H1 (cell line): ENCODE measurements around the gene TBC1D13. TPM values are rescaled to one million over a fixed set of nuclear protein-coding genes. Genes with fewer than 3 reads are reported as not detected.

Source experiments
- CTCF ChIA-PET: fragments of 300-600 bp; sonication (Branson Sonifier 250); formaldehyde crosslinking; loops from one replicate; lab custom pipeline; 2021; ENCODE audit not compliant: partially characterized antibody; lab: Charles Lee
- POLR2A ChIA-PET: fragments of 300-600 bp; sonication (Branson Sonifier 250); formaldehyde crosslinking; loops from one replicate; lab custom pipeline; 2021; ENCODE audit warnings: inconsistent platforms; ENCODE audit not compliant: partially characterized antibody; lab: Charles Lee
- DNase-seq, 2 experiments: peaks; one replicate each; pipeline versions ENCODE4 v3.0.0 to v3.0.0-alpha.2; 2010 to 2022; ENCODE audit warnings: low spot score in 2 of 2, low read depth in 1 of 2, mixed read lengths in 1 of 2
- FAIRE-seq: peaks from 2 replicates; lab custom pipeline; 2011; peaks lifted over from hg19 to GRCh38; lab: Jason Lieb, UNC
- H2AFZ ChIP-seq: 2 replicates; pipeline ENCODE4 v1.8.1; 2012; ENCODE audit warnings: low read length, inconsistent platforms
- H2AK5ac ChIP-seq: 2 replicates; pipeline ENCODE4 v1.6.1; 2013; ENCODE audit warnings: low read depth, low read length
- H2BK120ac ChIP-seq: replicated peaks from 2 replicates; pipeline ENCODE3; 2013; ENCODE audit warnings: low read depth, low read length, inconsistent platforms
- H2BK12ac ChIP-seq: 2 replicates; pipeline ENCODE4 v1.6.1; 2013; ENCODE audit warnings: low read depth, low read length
- H2BK15ac ChIP-seq: 2 replicates; pipeline ENCODE4 v1.6.1; 2013; ENCODE audit warnings: low read length
- H2BK20ac ChIP-seq: 2 replicates; pipeline ENCODE4 v1.6.1; 2013; ENCODE audit warnings: low read length
- H2BK5ac ChIP-seq: 2 replicates; pipeline ENCODE4 v1.6.1; 2013; ENCODE audit warnings: low read depth, low read length
- H3K14ac ChIP-seq: 2 replicates; pipeline ENCODE4 v1.6.1; 2013; ENCODE audit warnings: inconsistent platforms; ENCODE audit not compliant: insufficient read length
- H3K18ac ChIP-seq: 2 replicates; pipeline ENCODE4 v1.6.1; 2013; ENCODE audit warnings: low read length; ENCODE audit errors: extremely low read depth
- H3K23ac ChIP-seq: 2 replicates; pipeline ENCODE4 v1.6.1; 2013; ENCODE audit warnings: inconsistent platforms; ENCODE audit not compliant: insufficient read length
- H3K23me2 ChIP-seq: 2 replicates; pipeline ENCODE4 v1.6.1; 2013; ENCODE audit warnings: low read depth, low read length
- H3K27ac ChIP-seq: 2 replicates; pipeline ENCODE4 v1.6.1; 2011; ENCODE audit warnings: low read depth, low read length, inconsistent platforms
- H3K27me3 ChIP-seq, 4 experiments: replicated peaks in 1 of 4; 1 replicate in 1 of 4; 2 replicates in 3 of 4; pipeline versions ENCODE4 v1.6.1 to v1.8.1; 2011 to 2013; ENCODE audit warnings: low read length in 3 of 4, mild to moderate bottlenecking in 3 of 4, inconsistent platforms in 2 of 4, mixed read lengths in 2 of 4, moderate library complexity in 1 of 4; ENCODE audit not compliant: control insufficient read depth in 3 of 4, insufficient read depth in 3 of 4; ENCODE audit errors: extremely low read depth in 1 of 4
- H3K36me3 ChIP-seq, 4 experiments: 2 replicates each; pipeline versions ENCODE4 v1.6.1 to v1.8.1; 2011 to 2013; ENCODE audit warnings: mild to moderate bottlenecking in 4 of 4, low read length in 3 of 4, moderate library complexity in 2 of 4, control low read depth in 1 of 4, inconsistent platforms in 1 of 4; ENCODE audit not compliant: insufficient read depth in 4 of 4, control insufficient read depth in 2 of 4
- H3K4ac ChIP-seq: replicated peaks from 2 replicates; pipeline ENCODE3; 2013; ENCODE audit warnings: low read length, low read depth, mixed read lengths, inconsistent platforms; ENCODE audit not compliant: insufficient read length
- H3K4me1 ChIP-seq, 4 experiments: replicated peaks in 1 of 4; 1 replicate in 1 of 4; 2 replicates in 3 of 4; pipeline versions ENCODE4 v1.6.1 to v1.8.1; 2011 to 2013; ENCODE audit warnings: low read length in 3 of 4, inconsistent platforms in 2 of 4, mixed read lengths in 1 of 4; ENCODE audit not compliant: insufficient read depth in 4 of 4, control insufficient read depth in 3 of 4
- H3K4me2 ChIP-seq, 2 experiments: 2 replicates each; pipeline versions ENCODE4 v1.6.1 to v1.8.1; 2011 to 2013; ENCODE audit warnings: low read depth in 2 of 2, low read length in 2 of 2, control low read depth in 1 of 2, inconsistent platforms in 1 of 2, mild to moderate bottlenecking in 1 of 2; ENCODE audit not compliant: insufficient read depth in 1 of 2
- H3K4me3 ChIP-seq, 4 experiments: fragments of 200-600, 300-600 bp in 1 of 4; sonication (generic), shearing (Covaris generic), sonication (Bioruptor Twin) in 1 of 4; 2 replicates each; pipeline versions ENCODE4 v1.5.1 to v1.8.1; 2011 to 2016; ENCODE audit warnings: low read length in 4 of 4, low read depth in 3 of 4, control low read depth in 2 of 4, inconsistent platforms in 2 of 4, mild to moderate bottlenecking in 2 of 4, mixed read lengths in 1 of 4, moderate library complexity in 1 of 4; ENCODE audit not compliant: insufficient read depth in 2 of 4; ENCODE audit errors: extremely low read depth in 1 of 4
- H3K56ac ChIP-seq: replicated peaks from 2 replicates; pipeline ENCODE3; 2013; ENCODE audit warnings: low read depth, mild to moderate bottlenecking, mixed read lengths, low read length, inconsistent platforms; ENCODE audit not compliant: insufficient read length
- H3K79me1 ChIP-seq: 2 replicates; pipeline ENCODE4 v1.6.1; 2013; ENCODE audit warnings: low read depth, low read length, control low read depth
- H3K79me2 ChIP-seq, 2 experiments: 2 replicates each; pipeline versions ENCODE4 v1.6.1 to v1.8.1; 2012 to 2013; ENCODE audit warnings: low read length in 2 of 2, mild to moderate bottlenecking in 2 of 2, inconsistent platforms in 1 of 2; ENCODE audit not compliant: insufficient read depth in 2 of 2, control insufficient read depth in 1 of 2
- H3K9ac ChIP-seq, 4 experiments: replicated peaks in 1 of 4; 1 replicate in 1 of 4; 2 replicates in 3 of 4; pipeline versions ENCODE4 v1.6.1 to v1.8.1; 2011 to 2013; ENCODE audit warnings: low read depth in 3 of 4, low read length in 3 of 4, control low read depth in 2 of 4, mild to moderate bottlenecking in 2 of 4, moderate library complexity in 2 of 4, inconsistent platforms in 1 of 4; ENCODE audit errors: extremely low read depth in 1 of 4
- H3K9me3 ChIP-seq, 2 experiments: 2 replicates each; pipeline versions ENCODE4 v1.6.1 to v1.8.1; 2012 to 2013; ENCODE audit warnings: mild to moderate bottlenecking in 2 of 2, moderate library complexity in 2 of 2, control low read depth in 1 of 2, inconsistent platforms in 1 of 2, low read depth in 1 of 2, low read length in 1 of 2, mixed read lengths in 1 of 2; ENCODE audit not compliant: insufficient read depth in 2 of 2
- H4K20me1 ChIP-seq, 2 experiments: replicated peaks in 1 of 2; 2 replicates each; pipeline versions ENCODE3 to v1.8.1; 2011 to 2013; ENCODE audit warnings: inconsistent platforms in 2 of 2, low read length in 2 of 2, mild to moderate bottlenecking in 1 of 2; ENCODE audit not compliant: insufficient read depth in 2 of 2, control insufficient read depth in 1 of 2
- H4K5ac ChIP-seq: 2 replicates; pipeline ENCODE4 v1.6.1; 2013; ENCODE audit warnings: low read length, low read depth, mixed read lengths, inconsistent platforms; ENCODE audit not compliant: insufficient read length
- H4K8ac ChIP-seq: 2 replicates; pipeline ENCODE4 v1.8.0; 2013; ENCODE audit warnings: mild to moderate bottlenecking, moderate library complexity, low read length, inconsistent platforms; ENCODE audit not compliant: insufficient read depth; ENCODE audit errors: extremely low read depth
- H4K91ac ChIP-seq: replicated peaks from 2 replicates; pipeline ENCODE3; 2013; ENCODE audit warnings: low read length, mixed read lengths, inconsistent platforms; ENCODE audit not compliant: insufficient read length
- ATF2 ChIP-seq: IDR thresholded peaks from 2 replicates; pipeline ENCODE4 v1.6.1; 2012; ENCODE audit warnings: low read length, inconsistent platforms
- ATF3 ChIP-seq: IDR thresholded peaks from 2 replicates; pipeline ENCODE4 v1.6.1; 2011; ENCODE audit warnings: low read depth, mild to moderate bottlenecking, low read length; ENCODE audit not compliant: insufficient read depth
- BCL11A ChIP-seq, 2 experiments: IDR thresholded peaks; one replicate each; pipeline ENCODE4 v1.6.1; 2011; ENCODE audit warnings: low read depth in 2 of 2, low read length in 2 of 2, mild to moderate bottlenecking in 2 of 2
- CREB1 ChIP-seq: IDR thresholded peaks from 2 replicates; pipeline ENCODE4 v1.6.1; 2012; ENCODE audit warnings: inconsistent platforms
- HDAC2 ChIP-seq, 2 experiments: fragments of 300-600 bp in 1 of 2; sonication (generic) in 1 of 2; IDR thresholded peaks; 2 replicates each; pipeline ENCODE4 v1.6.1; 2011 to 2012; ENCODE audit warnings: low read depth in 2 of 2, low read length in 2 of 2, mild to moderate bottlenecking in 2 of 2, moderate library complexity in 2 of 2, borderline replicate concordance in 1 of 2, inconsistent platforms in 1 of 2
- RFX5 ChIP-seq: IDR thresholded peaks from 2 replicates; pipeline ENCODE4 v1.6.1; 2011; ENCODE audit warnings: low read depth, low read length, improper control_type of control experiment, borderline replicate concordance
- SIRT6 ChIP-seq: IDR thresholded peaks from one replicate; pipeline ENCODE4 v1.7.1; 2012; ENCODE audit warnings: low read length, inconsistent platforms
- SP2 ChIP-seq: IDR thresholded peaks from 2 replicates; pipeline ENCODE4 v1.6.1; 2012; ENCODE audit warnings: mild to moderate bottlenecking, low read length, inconsistent platforms
- SRF ChIP-seq: IDR thresholded peaks from 2 replicates; pipeline ENCODE4 v1.6.1; 2011; ENCODE audit warnings: mild to moderate bottlenecking, low read depth, low read length, moderate library complexity
- ZNF274 ChIP-seq: IDR thresholded peaks from 2 replicates; pipeline ENCODE4 v1.7.0; 2012; ENCODE audit warnings: low read length, borderline replicate concordance; ENCODE audit errors: extremely low read depth
- WGBS, 2 experiments: shearing (Covaris generic) in 1 of 2; methylation state at CpG; one replicate each; pipeline versions ENCODE4 v1.1.6 to v1.1.7; 2013 to 2015; ENCODE audit warnings: low lambda C conversion rate in 2 of 2, mixed read lengths in 2 of 2, inconsistent platforms in 1 of 2, low coverage in 1 of 2, missing lambda C conversion rate in 1 of 2; ENCODE audit not compliant: insufficient replicate concordance in 2 of 2, insufficient coverage in 1 of 2, insufficient read length in 1 of 2; ENCODE audit errors: extremely low coverage in 1 of 2, missing lambda C conversion rate in 1 of 2; 5-methylcytosine and 5-hydroxymethylcytosine counted together
- polyA plus RNA-seq, 7 experiments: library from polyadenylated mRNA; depleted of rRNA in 3 of 7; stranded (reverse) in 5 of 7; unstranded in 2 of 7; fragments of >200 nt in 5 of 7; fragments of 200-250 nt in 2 of 7; gene quantifications; 1 replicate in 5 of 7; 2 replicates in 1 of 7; 4 replicates in 1 of 7; pipeline versions ENCODE4 v1.2.1 to v1.2.3, GENCODE V29; 2011 to 2013; ENCODE audit warnings: missing spikeins in 2 of 7, mixed read lengths in 2 of 7
- total RNA-seq: library from RNA; stranded (reverse); fragmentation: NEBNext Ultra II Directional; extraction: Animal tissue kit (Norgen Biotek cat#: 25700); gene quantifications from 2 replicates; pipeline ENCODE4 v1.2.1, GENCODE V29; 2021
- TF ChIP-seq, protein P1 (sequence below): IDR thresholded peaks from 2 replicates; pipeline ENCODE4 v1.6.1; 2011; ENCODE audit warnings: low read length, improper control_type of control experiment

The TBC1D13 gene
- total and polyA plus RNA-seq, 2 of the 8 experiments (the other 6 are each of a cell fraction or from before 2014, with no cell fraction given): 21.3 to 24.7 TPM

DNA sequence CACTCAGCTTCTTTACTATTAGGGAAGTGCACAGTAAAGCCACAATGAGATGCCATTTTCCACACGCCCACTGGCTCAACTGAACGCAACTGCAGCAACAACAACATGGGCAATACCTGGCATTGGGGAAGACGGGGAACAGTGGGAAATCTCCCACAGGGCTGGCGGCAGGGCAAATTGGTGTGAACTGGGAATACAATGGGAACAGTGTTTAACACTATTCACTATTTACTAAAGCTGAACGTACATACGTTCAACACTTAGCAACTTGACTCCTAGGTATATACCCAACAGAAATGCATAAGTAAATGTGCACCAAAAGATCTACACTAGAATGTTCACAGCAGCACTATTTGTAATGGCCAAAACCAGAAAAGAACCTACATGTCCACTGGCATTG, 29.5 kb upstream of the TBC1D13 start:
- FAIRE-seq (no peak), DNase-seq (no peak)
- H3K9ac ChIP-seq: no peak overlapping the region
- CTCF ChIA-PET: interaction anchor here (1.0 kb wide), 1 partner anchor 9 kb away, joined by 5 read pairs; no protein-coding TSS in a partner anchor
- no peak overlapping the region for H3K18ac ChIP-seq
- H2BK20ac ChIP-seq: no peak overlapping the region
- H3K4me2 ChIP-seq: no peak overlapping the region
- no peak overlapping the region for H2BK120ac ChIP-seq
- H4K8ac ChIP-seq: no peak overlapping the region
- H4K20me1 ChIP-seq: peaks cover 2 to 3% of the 10 kb centered on the region in 2 experiments
- POLR2A ChIA-PET: no interaction called here
- H3K56ac ChIP-seq: no peak overlapping the region
- peaks cover 0 to 6% (median 3%) of the 10 kb centered on the region in 4 experiments; a peak in 2 of 8 replicates for H3K36me3 ChIP-seq
- H4K5ac ChIP-seq: no peak overlapping the region
- no peaks in the 10 kb centered on the region for H3K9me3 ChIP-seq
- H2BK12ac ChIP-seq: no peak overlapping the region
- H3K27me3 ChIP-seq: no peaks in the 10 kb centered on the region
- no peak overlapping the region for H2BK15ac ChIP-seq
- H2BK5ac ChIP-seq: no peak overlapping the region
- no peak overlapping the region for H3K4ac ChIP-seq
- no peak overlapping the region for H4K91ac ChIP-seq
- no peak overlapping the region for H2AK5ac ChIP-seq
- H2AFZ ChIP-seq: no peak overlapping the region
- no peak overlapping the region for H3K23ac ChIP-seq
- no peaks in the 10 kb centered on the region for H3K79me2 ChIP-seq
- H3K27ac ChIP-seq: no peak overlapping the region
- H3K14ac ChIP-seq: no peak overlapping the region
- H3K79me1 ChIP-seq: no peaks in the 10 kb centered on the region
- H3K23me2 ChIP-seq: no peaks in the 10 kb centered on the region
- H3K4me3 ChIP-seq: no peak overlapping the region
- H3K4me1 ChIP-seq: no peaks in the 10 kb centered on the region
- WGBS, 2 experiments: 90% methylated on average over 6 of the region's 6 CpGs; no CpG with 5 or more reads in 1 of the 2 experiments
- TF ChIP-seq CREB1: no peak
- no peak for TF ChIP-seq HDAC2 (IDR thresholded peaks at IDR 0.05; ENCODE audit: borderline replicate concordance in 1 of 2, low read depth in 2 of 2, low read length in 2 of 2)
- no peak for TF ChIP-seq BCL11A (IDR thresholded peaks at IDR 0.05; ENCODE audit: low read depth in 2 of 2, low read length in 2 of 2)
- no peak for TF ChIP-seq RFX5
- no peak for TF ChIP-seq ATF2
- TF ChIP-seq SRF: no peak
- TF ChIP-seq ATF3: no peak
- no peak for TF ChIP-seq ZNF274
- TF ChIP-seq SP2: no peak
- no peak for TF ChIP-seq SIRT6
- TF ChIP-seq, protein P1, sequence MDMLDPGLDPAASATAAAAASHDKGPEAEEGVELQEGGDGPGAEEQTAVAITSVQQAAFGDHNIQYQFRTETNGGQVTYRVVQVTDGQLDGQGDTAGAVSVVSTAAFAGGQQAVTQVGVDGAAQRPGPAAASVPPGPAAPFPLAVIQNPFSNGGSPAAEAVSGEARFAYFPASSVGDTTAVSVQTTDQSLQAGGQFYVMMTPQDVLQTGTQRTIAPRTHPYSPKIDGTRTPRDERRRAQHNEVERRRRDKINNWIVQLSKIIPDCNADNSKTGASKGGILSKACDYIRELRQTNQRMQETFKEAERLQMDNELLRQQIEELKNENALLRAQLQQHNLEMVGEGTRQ: no peak
